HepG2 (cell line): ENCODE data around the gene C21orf91. TPM values are rescaled to one million over a fixed set of nuclear protein-coding genes. Genes with fewer than 3 reads are reported as not detected.

ENCODE experiments used
- BORCS8-MEF2B ChIP-seq: sonication (generic); formaldehyde crosslinking; IDR thresholded peaks from 2 replicates; pipeline ENCODE4 v1.8.0; 2022; ENCODE audit warnings: mild to moderate bottlenecking, missing genetic modification reagents
- CBX1 ChIP-seq: IDR thresholded peaks from one replicate; pipeline ENCODE4 v1.6.1; 2016; ENCODE audit warnings: antibody characterized with exemption, low read depth
- HNRNPLL ChIP-seq: fragments of 200-400 bp; formaldehyde crosslinking; IDR thresholded peaks from 2 replicates; pipeline ENCODE4 v1.6.1; 2017; ENCODE audit warnings: mild to moderate bottlenecking, low read depth, low read length; ENCODE audit not compliant: poor library complexity, severe bottlenecking
- HNRNPUL1 ChIP-seq: fragments of 200-400 bp; formaldehyde crosslinking; IDR thresholded peaks from 2 replicates; pipeline ENCODE4 v1.6.1; 2017; ENCODE audit warnings: low read depth, mild to moderate bottlenecking, low read length, moderate library complexity
- MLLT10 ChIP-seq: sonication (generic); formaldehyde crosslinking; IDR thresholded peaks from 2 replicates; pipeline ENCODE4 v1.4.0; 2020; ENCODE audit warnings: missing genetic modification reagents
- NR2F1 ChIP-seq, 2 experiments: fragments of 450-650 bp in 1 of 2; formaldehyde crosslinking in 1 of 2; IDR thresholded peaks; 2 replicates each; pipeline versions ENCODE4 v1.5.0 to v1.6.1; 2016 to 2020; ENCODE audit warnings: mild to moderate bottlenecking in 1 of 2, missing compliant biosample characterization in 1 of 2, missing genetic modification reagents in 1 of 2, moderate library complexity in 1 of 2
- POLR2AphosphoS5 ChIP-seq: IDR thresholded peaks from 2 replicates; pipeline ENCODE4 v1.6.1; 2012; ENCODE audit warnings: low read depth, low read length
- REXO4 ChIP-seq: sonication (generic); formaldehyde crosslinking; IDR thresholded peaks from 2 replicates; pipeline ENCODE4 v1.8.0; 2022; ENCODE audit warnings: missing genetic modification reagents, mild to moderate bottlenecking, borderline replicate concordance
- SOX13 ChIP-seq, 3 experiments: fragments of 450-650 bp in 1 of 3; sonication (generic) in 1 of 3; formaldehyde crosslinking in 1 of 3; IDR thresholded peaks in 2 of 3; conservative IDR thresholded peaks in 1 of 3; 2 replicates each; pipeline versions ENCODE4 v1.5.0 to v1.6.1; 2016 to 2020; ENCODE audit warnings: antibody characterized with exemption in 1 of 3, mild to moderate bottlenecking in 1 of 3, missing compliant biosample characterization in 1 of 3, missing genetic modification reagents in 1 of 3, moderate library complexity in 1 of 3
- TARDBP ChIP-seq: sonication (generic); formaldehyde crosslinking; IDR thresholded peaks from 2 replicates; pipeline ENCODE4 v1.8.0; 2022; ENCODE audit warnings: mild to moderate bottlenecking, missing genetic modification reagents
- ZMYM4 ChIP-seq: sonication (generic); formaldehyde crosslinking; IDR thresholded peaks from 2 replicates; pipeline ENCODE4 v1.8.1; 2023; ENCODE audit warnings: mild to moderate bottlenecking, missing genetic modification reagents
- ZNF292 ChIP-seq: sonication (generic); formaldehyde crosslinking; IDR thresholded peaks from 2 replicates; pipeline ENCODE4 v1.8.1; 2022; ENCODE audit warnings: mild to moderate bottlenecking, low read depth, missing genetic modification reagents, borderline replicate concordance
- ZNF543 ChIP-seq: sonication (generic); formaldehyde crosslinking; IDR thresholded peaks from 2 replicates; pipeline ENCODE4 v1.4.0; 2020; ENCODE audit warnings: mild to moderate bottlenecking, missing genetic modification reagents
- ZNF558 ChIP-seq: sonication (generic); formaldehyde crosslinking; IDR thresholded peaks from 2 replicates; pipeline ENCODE4 v1.9.0; 2022; ENCODE audit warnings: mild to moderate bottlenecking, missing genetic modification reagents, borderline replicate concordance
- polyA plus RNA-seq, 8 experiments: library from polyadenylated mRNA; depleted of rRNA in 3 of 8; stranded (reverse) in 7 of 8; unstranded in 1 of 8; fragments of >200 nt; fragmentation: Illumina TruSeq in 4 of 8; extraction: Trizol in 4 of 8; gene quantifications; 2 replicates each; pipeline versions ENCODE4 v1.2.1 to v1.2.3, GENCODE V29; 2011 to 2016; ENCODE audit warnings: low read depth in 4 of 8, missing spikeins in 1 of 8, mixed read lengths in 1 of 8; ENCODE audit not compliant: insufficient read depth in 1 of 8
- total RNA-seq, 5 experiments: library from RNA; depleted of rRNA; stranded (reverse); fragments of >200 nt; fragmentation: Illumina TruSeq; extraction: Trizol; gene quantifications; 2 replicates each; pipeline ENCODE4 v1.2.3, GENCODE V29; 2016; ENCODE audit warnings: low read depth in 1 of 5
- TF ChIP-seq, protein P1 (sequence below): sonication (generic); formaldehyde crosslinking; IDR thresholded peaks from 2 replicates; pipeline ENCODE4 v1.8.0; 2022; ENCODE audit warnings: low read depth, missing genetic modification reagents
- TF ChIP-seq, protein P2 (sequence below): sonication (generic); formaldehyde crosslinking; IDR thresholded peaks from 2 replicates; pipeline ENCODE4 v1.4.0; 2020; ENCODE audit warnings: low read depth, mild to moderate bottlenecking, missing genetic modification reagents
- TF ChIP-seq, protein P3 (sequence below): sonication (generic); formaldehyde crosslinking; IDR thresholded peaks from 2 replicates; pipeline ENCODE4 v1.4.0; 2020; ENCODE audit warnings: missing genetic modification reagents
- TF ChIP-seq, protein P4 (sequence below), 2 experiments: sonication (generic) in 1 of 2; formaldehyde crosslinking in 1 of 2; IDR thresholded peaks; 2 replicates each; pipeline versions ENCODE4 v1.4.0 to v1.6.1; 2018 to 2020; ENCODE audit warnings: missing genetic modification reagents in 2 of 2, borderline replicate concordance in 1 of 2, low read depth in 1 of 2, mild to moderate bottlenecking in 1 of 2, missing biosample characterization in 1 of 2

The C21orf91 gene
- total and polyA plus RNA-seq, 2 of the 13 experiments (the other 11 are each of a cell fraction or from before 2014, with no cell fraction given) = 2.9 to 7.8 TPM

DNA sequence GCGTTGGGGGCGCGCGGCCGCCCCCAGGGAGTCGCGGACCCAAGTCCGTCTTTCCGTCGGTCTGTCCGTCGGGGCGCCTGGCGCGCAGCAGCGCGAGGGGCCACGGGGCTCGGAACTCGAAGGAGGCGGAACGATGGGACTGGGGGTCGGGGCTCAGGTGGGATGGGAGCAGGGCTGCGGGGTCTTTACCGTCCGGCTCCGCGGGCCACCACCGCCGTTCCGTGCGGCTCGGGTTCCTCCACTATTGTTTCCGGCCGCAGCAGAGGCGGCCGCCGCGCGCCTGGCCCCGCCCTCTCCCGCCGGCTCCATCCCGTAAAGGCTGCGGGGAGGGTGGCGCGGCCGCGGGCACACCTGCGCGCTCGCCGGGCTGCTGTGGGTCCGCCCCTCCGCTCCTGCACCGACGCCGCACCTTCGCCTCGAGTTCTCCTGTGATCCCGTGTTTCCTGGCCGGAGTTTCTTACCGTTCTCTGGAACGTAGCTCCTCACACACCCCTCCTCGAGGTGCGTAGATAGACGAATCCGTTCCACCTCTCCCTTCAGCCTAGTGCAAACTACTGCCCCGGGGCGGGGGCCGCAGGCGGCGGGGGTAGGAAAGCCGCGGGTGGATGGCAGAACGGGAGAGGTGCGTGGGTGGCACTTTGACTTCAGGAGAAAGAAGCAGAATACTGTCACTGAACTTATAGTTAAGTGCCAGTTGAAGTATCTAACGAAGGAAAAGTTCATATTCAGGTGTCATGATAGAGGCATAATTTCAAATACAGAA is at the start of gene C21orf91 (continued):
- TF ChIP-seq, protein P1, sequence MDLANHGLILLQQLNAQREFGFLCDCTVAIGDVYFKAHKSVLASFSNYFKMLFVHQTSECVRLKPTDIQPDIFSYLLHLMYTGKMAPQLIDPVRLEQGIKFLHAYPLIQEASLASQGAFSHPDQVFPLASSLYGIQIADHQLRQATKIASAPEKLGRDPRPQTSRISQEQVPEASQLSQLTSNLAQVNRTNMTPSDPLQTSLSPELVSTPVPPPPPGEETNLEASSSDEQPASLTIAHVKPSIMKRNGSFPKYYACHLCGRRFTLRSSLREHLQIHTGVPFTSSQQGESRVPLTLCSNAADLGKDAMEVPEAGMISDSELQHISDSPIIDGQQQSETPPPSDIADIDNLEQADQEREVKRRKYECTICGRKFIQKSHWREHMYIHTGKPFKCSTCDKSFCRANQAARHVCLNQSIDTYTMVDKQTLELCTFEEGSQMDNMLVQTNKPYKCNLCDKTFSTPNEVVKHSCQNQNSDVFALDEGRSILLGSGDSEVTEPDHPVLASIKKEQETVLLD (CRISPR knock-in tag) = no peak
- TF ChIP-seq REXO4 (CRISPR knock-in tag) (0 out of 2 replicates have a peak, but pooled peaks have one; percentile 50), ZNF292 (CRISPR knock-in tag) (no peak), CBX1 (peak; percentile 15), MLLT10 (CRISPR knock-in tag) (no peak), ZNF543 (CRISPR knock-in tag) (0 out of 2 replicates have a peak, but pooled peaks have one; percentile 47), HNRNPLL (peak; percentile 75), HNRNPUL1 (0 out of 2 replicates have a peak, but pooled peaks have one; percentile 33), ZMYM4 (peak; percentile 38; the same call in 1 of the 2 replicates), ZNF558 (peak; percentile 51; the same call in 1 of the 2 replicates), POLR2AphosphoS5 (peak; percentile 79), BORCS8-MEF2B (CRISPR knock-in tag) (peak; percentile 69), NR2F1 (CRISPR knock-in tag; IDR thresholded peaks at IDR 0.05) (peak in 1 of 2 experiments; percentile 24; a peak in 1 of 4 replicates), SOX13 (IDR thresholded peaks at IDR 0.05) (no peak), SOX13 (CRISPR knock-in tag; conservative IDR thresholded peaks at IDR 0.05 in 1 of 2, IDR thresholded peaks at IDR 0.05 in 1 of 2) (no peak), TARDBP (peak; percentile 60; the same call in 1 of the 2 replicates)
- TF ChIP-seq, protein P2, sequence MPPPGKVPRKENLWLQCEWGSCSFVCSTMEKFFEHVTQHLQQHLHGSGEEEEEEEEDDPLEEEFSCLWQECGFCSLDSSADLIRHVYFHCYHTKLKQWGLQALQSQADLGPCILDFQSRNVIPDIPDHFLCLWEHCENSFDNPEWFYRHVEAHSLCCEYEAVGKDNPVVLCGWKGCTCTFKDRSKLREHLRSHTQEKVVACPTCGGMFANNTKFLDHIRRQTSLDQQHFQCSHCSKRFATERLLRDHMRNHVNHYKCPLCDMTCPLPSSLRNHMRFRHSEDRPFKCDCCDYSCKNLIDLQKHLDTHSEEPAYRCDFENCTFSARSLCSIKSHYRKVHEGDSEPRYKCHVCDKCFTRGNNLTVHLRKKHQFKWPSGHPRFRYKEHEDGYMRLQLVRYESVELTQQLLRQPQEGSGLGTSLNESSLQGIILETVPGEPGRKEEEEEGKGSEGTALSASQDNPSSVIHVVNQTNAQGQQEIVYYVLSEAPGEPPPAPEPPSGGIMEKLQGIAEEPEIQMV (CRISPR knock-in tag) = peak; percentile 29; the same call in 1 of the 2 replicates
- TF ChIP-seq, protein P3, sequence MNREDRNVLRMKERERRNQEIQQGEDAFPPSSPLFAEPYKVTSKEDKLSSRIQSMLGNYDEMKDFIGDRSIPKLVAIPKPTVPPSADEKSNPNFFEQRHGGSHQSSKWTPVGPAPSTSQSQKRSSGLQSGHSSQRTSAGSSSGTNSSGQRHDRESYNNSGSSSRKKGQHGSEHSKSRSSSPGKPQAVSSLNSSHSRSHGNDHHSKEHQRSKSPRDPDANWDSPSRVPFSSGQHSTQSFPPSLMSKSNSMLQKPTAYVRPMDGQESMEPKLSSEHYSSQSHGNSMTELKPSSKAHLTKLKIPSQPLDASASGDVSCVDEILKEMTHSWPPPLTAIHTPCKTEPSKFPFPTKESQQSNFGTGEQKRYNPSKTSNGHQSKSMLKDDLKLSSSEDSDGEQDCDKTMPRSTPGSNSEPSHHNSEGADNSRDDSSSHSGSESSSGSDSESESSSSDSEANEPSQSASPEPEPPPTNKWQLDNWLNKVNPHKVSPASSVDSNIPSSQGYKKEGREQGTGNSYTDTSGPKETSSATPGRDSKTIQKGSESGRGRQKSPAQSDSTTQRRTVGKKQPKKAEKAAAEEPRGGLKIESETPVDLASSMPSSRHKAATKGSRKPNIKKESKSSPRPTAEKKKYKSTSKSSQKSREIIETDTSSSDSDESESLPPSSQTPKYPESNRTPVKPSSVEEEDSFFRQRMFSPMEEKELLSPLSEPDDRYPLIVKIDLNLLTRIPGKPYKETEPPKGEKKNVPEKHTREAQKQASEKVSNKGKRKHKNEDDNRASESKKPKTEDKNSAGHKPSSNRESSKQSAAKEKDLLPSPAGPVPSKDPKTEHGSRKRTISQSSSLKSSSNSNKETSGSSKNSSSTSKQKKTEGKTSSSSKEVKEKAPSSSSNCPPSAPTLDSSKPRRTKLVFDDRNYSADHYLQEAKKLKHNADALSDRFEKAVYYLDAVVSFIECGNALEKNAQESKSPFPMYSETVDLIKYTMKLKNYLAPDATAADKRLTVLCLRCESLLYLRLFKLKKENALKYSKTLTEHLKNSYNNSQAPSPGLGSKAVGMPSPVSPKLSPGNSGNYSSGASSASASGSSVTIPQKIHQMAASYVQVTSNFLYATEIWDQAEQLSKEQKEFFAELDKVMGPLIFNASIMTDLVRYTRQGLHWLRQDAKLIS (CRISPR knock-in tag) = no peak
- TF ChIP-seq, protein P4, sequence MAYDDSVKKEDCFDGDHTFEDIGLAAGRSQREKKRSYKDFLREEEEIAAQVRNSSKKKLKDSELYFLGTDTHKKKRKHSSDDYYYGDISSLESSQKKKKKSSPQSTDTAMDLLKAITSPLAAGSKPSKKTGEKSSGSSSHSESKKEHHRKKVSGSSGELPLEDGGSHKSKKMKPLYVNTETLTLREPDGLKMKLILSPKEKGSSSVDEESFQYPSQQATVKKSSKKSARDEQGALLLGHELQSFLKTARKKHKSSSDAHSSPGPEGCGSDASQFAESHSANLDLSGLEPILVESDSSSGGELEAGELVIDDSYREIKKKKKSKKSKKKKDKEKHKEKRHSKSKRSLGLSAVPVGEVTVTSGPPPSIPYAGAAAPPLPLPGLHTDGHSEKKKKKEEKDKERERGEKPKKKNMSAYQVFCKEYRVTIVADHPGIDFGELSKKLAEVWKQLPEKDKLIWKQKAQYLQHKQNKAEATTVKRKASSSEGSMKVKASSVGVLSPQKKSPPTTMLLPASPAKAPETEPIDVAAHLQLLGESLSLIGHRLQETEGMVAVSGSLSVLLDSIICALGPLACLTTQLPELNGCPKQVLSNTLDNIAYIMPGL (CRISPR knock-in tag; IDR thresholded peaks at IDR 0.05; ENCODE audit: borderline replicate concordance in 1 of 2, low read depth in 1 of 2) = peak; percentile 29 to 31; a peak in 2 of 4 replicates
